HG03159 (cell line): ENCODE measurements around the gene FGA.

ENCODE experiments used
- ATAC-seq: cut with Tn5 transposase; IDR thresholded peaks from one replicate; pipeline ENCODE4 v1.9.1; 2021; ENCODE audit warnings: mild to moderate bottlenecking, moderate library complexity; ENCODE audit not compliant: unreplicated experiment

The FGA gene

GRCh38 chr4:154590329-154591006, at the start of gene FGA:
Gene FGA (minus strand): TSS chr4:154590742. CDS start chr4:154590687, 55 bp downstream.
- ATAC-seq, result no peak

- ATAC-seq, result peak; percentile 55
Measured at GRCh38 chr4:154634058-154634457, 43.5 kb upstream of the FGA start.

- no peak for ATAC-seq
Measured at GRCh38 chr4:154631828-154632227, 41.3 kb upstream of the FGA start.

DNA sequence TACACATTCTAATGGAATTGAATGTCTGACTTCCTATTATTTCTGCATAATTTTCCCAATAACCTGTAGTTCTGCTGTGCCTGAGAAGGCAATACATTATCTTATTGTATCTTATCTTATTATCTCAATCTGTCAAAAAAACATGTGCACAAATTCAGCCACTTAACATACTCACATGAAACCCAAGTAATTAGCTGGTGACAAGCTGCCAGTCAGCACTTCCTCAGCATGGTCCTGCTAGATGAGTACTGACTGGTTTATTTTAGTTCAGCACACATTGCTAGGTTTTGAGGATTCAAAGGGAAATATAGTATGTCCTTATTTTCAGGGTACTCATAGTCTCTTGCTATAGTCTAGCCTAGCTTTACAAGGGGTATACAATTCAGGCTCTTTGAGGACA, 39.8 kb upstream of the FGA start:
- no peak for ATAC-seq

- ATAC-seq, result peak; percentile 98
Measured at GRCh38 chr4:154626793-154627484, 36.4 kb upstream of the FGA start.

GRCh38 chr4:154625971-154626370, 35.4 kb upstream of the FGA start:
- no peak for ATAC-seq

GRCh38 chr4:154623995-154624394, 33.5 kb upstream of the FGA start:
- no peak for ATAC-seq

- ATAC-seq, result no peak
Measured at GRCh38 chr4:154623436-154623835, 32.9 kb upstream of the FGA start.

- peak; percentile 43 for ATAC-seq
Measured at GRCh38 chr4:154622598-154622997, 32.1 kb upstream of the FGA start.

DNA sequence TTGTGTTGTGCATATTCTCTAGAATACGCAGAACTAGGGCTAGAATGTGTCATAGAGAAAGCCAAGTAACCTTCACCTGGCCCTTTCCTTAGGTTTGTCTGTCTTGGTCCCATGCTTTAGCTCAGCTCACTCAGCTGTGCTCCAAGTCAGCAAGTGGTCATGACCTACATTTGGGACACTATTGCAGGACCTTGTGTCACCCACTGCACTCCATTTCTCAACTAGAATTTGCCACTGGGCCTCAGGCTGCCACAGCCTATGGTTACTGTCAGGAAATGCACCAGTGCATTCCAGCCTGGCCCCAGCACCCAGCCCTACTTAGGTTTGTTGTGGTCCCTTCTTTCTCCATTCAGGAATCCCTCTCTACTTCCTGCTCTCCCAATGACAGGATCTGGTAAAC, 29.6 kb upstream of the FGA start:
- no peak for ATAC-seq

DNA sequence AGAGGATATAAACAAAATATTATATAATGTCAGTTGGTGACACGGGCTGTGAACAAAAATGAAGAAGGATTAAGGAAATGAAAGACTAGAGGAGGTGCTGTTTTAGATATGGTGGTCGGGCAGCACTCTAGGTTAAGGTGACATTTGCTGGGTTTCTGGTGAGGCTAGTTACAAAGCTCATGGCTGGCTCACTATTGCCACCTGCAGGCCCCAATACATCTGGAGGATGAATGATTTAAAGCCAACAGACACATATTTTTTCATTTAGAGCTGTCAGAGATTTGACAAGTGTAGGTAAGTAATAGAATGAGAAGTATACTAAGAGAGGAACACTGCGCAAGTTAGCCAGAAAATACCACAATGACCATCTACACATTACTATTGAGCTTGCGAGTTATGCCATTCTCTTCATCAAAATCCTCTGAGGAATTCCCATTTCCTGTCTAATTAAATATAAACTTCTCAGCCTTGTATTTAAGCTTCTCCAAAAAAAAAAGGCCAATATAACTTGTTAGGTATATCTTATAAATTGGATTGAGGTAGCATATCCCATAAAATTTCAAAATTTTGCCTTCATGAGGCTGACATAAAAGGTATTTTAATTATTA, 28.3 kb upstream of the FGA start:
- ATAC-seq, result peak; percentile 69

- no peak for ATAC-seq
Measured at GRCh38 chr4:154617820-154618317, 27.3 kb upstream of the FGA start.

DNA sequence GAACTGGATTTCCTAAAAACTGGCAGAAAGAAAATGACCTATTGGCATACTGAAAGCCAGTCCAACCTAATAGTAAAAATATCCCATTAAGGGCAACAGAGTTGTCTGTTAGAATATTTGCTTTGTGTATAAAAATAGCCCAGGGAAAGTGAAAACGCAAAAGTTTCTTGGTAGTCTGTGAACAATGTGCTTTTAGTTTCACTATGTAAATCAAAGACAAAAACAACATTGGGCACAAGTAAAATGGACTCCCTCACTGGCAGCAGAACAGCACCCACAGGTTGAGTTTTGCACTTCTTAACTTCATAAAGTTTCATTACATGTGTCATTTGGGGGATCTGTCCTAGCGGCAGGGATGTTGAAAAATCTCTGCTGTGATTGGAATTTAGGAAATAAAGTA, 26.2 kb upstream of the FGA start:
- ATAC-seq, result peak; percentile 93

DNA sequence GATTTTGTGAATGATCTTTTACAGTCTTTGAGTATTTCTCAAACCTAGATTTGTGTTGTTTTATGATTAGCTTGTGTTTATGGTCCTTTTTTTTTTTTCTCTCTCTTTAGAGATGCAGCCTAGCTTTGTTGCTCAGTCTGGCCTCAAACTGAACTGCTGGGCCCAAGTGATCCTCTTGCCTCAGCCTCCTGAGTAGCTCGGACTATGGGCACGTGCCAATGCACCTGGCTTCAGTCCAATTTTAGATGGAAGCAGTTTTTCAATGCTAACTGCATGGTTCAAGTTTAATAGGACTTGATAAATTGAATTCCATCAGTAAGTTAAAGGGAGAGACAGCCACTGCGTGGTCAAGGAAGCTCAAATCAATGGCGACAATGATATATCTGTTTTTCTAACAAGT, 25.7 kb upstream of the FGA start:
- ATAC-seq, result no peak

- no peak for ATAC-seq
Measured at GRCh38 chr4:154615211-154615610, 24.7 kb upstream of the FGA start.

GRCh38 chr4:154614306-154614705, 23.8 kb upstream of the FGA start:
- no peak for ATAC-seq

DNA sequence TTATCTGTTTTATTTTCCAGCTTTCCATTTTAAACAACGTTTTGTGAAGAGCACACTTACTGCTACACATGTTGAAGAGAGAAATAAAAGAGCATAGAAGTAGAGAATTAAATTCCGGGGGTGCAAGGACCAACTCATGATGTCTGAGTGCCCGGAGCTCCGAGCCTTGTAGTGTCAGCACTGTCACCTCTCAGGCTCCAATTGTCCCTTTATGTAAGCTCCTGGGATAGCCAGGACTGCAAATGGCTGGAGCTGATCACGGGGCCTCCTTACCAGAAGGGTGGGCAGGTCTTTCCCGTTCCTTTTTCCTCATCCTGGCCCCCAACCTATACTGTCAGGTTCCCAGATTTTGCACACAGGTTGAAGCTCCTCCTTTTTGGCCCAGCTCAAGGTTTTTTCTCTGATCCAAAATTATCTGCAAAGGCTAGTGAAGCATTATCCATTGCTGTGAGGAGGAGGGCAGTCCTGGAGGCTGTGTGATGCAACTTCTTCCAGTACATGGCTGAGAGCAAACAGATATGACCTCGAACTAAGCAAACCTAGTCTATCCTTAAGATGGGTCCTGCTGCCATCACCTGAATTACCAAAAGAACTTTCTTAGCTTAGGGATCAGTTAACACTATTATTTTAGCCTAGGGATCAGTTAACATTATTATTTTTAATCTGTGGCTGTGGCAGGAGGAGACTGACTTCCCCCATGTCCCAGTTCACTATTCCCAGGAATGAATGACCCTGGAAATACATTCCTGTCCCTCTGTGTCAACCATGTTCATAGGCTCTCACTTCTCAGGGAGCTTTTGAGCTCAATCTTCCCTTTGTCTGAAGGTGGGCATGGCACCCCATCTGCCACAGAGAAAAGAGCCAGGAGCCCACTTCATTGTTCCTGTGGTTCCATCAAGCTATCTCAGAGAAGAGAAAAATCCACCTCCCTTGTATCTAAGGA, 22.2 kb upstream of the FGA start, which contains the start of gene FGG:
FGG (minus strand) TSS at position 185 of the 943 bp plus-strand sequence; CDS start at position 138, 47 bp downstream.
- ATAC-seq, result no peak

- no peak for ATAC-seq
Measured at GRCh38 chr4:154611833-154612232, 21.3 kb upstream of the FGA start.

GRCh38 chr4:154610582-154610981, 20.0 kb upstream of the FGA start:
- ATAC-seq, result no peak

DNA sequence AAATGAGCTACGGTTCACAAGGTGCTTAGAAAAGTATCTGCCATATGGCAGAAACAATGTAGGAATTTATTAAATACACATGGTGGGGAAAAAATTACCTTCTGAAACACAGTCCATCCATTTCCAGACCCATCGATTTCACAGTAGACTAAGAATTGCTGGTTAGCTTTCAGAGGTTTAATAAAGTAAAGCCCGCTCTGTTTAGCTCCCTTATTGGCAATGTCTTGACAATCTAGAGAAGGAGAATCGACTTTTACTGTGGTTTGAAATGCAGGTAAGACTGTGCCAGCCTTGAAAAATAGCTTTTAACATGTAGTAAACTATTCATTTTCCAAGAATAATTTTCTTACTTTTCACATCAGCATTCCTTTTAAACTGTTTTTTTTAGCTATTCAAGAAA, 19.0 kb upstream of the FGA start:
- ATAC-seq, result no peak
